ENCODE data around the gene RPL37A.

Gene RPL37A

DNA sequence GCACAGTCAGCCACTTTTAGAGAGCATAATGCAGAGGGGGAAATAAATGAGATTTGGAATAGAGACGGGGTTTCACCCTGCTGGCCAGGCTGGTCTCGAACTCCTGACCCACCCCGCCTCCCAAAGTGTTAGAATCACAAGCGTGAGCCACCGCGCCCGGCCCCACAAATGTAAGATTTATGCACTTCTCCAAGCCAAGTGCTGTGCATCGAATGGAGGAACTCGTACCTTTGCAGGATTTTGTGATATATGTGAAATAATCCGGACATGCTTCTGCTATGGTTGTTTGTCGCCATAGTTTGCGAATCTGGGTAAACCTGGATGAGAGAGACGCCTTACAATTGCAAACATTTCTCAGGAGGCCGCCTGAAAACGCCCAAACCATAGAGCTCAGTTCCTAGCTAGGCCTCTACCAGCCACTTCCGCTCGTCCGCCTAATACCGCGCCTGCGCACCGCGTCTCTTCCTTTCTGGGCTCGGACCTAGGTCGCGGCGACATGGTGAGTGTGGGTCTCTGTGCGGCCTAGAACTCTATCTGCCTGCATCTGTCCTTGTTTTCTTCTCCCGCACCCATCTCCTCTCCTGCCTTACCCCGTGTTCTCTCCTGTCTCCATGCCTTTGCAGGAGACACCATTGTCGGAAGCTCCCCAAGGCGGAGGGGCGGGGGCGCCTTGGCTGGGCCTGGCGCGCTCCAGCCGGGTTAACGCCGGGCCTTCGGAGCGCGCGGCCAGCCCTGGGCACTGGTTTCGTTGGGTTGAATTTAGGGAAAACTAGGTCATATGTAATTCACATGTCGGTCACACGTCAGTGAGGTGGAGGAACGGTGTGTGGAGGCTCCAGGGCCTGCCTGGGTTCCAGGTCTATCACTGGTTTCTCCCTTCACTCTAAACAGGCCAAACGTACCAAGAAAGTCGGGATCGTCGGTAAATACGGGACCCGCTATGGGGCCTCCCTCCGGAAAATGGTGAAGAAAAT lies at the start of gene RPL37A:
Gene RPL37A, plus strand, starts transcription at position 466 of the 974 bp plus-strand sequence. Its CDS starts 31 bp downstream, at position 497.
- DNase-seq, result peak; percentile 89

DNA sequence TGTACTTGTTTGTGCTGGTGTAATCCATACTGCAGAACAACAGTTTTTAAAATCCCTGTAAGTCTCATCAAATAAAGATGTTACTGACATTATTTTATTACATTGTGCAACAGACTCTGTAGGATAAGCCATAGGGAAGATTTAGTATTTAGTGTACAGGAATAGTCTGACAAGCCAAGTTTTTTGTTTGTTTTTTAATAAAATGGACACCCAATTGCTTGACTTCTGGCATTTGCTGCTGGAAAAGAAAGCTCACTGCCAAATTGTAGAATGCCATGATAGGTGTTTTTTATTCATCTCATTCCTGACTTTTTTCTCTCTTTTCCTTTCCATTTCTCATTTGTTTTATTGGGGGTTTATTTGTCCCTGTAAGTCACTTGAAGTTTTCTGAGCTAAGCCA lies 48.3 kb upstream of the RPL37A start:
- no peak for DNase-seq

DNA sequence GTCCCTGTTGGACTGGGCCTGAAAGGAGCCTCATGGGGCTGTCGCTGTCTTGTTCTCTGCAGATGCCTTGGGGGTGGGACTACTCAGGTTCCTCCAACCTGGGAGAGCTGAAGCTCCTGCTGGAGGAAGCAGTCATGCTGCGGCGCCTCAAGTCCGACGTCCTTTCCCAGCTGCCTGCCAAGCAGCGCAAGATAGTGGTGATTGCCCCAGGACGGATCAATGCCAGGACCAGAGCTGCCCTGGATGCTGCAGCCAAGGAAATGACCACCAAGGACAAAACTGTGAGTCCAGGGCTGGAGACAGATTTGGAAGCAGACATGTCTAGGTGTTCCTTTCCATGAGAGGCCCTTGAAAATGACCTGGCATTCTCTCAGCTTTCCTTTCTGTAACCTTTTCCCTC lies 47.9 kb upstream of the RPL37A start:
- no peak for DNase-seq

GRCh38 chr2:216453955-216454614 lies 44.6 kb upstream of the RPL37A start:
- no peak for DNase-seq

DNA sequence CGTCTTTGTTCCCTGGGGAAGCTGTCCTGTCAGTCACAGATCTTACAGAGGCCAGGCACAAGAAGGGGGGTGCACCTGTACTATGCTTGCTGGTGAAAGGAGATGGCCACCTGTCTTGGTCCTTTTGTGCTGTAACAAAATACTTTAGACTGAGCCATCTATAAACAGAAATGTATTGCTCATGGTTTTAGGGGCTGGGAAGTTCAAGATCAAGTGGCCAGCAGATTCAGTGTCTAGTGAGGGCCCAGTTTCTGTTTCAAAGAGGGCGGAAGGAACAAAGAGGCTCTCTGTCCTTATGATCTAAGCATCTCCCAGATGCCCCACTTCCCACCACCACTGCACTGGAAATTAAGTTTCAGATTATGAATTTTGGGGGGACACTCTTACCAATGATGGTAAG lies 35.5 kb upstream of the RPL37A start:
- DNase-seq, result no peak

DNA sequence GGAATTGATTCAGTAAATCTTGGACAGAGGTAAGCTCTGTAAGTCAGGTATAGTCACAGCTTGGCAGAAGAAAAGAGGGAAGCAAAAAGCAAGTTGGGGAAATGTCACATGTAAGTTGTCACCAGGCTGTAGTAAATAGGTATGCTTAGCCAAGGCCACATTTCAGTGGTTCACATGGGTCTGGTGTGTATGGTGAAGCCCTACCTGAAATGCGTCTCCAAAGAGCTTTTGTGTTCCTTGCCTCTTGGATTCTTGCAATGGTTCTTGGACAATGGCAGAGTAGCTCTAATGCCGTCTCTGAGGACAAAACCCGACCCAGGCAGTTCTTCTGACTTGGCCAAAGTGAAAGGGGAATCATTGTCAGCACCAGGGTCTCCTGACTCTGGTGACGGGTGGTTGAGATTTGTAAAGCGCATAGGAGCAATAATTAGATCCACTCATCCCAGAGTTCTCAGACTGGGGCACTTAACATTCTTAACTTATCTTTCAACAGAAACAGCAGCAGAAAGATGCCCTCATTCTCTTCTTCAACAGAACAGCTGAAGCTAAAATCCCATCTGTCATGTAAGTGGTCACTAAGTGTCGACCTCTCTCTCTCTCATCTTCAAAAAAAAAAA lies 34.4 kb upstream of the RPL37A start:
- no peak for DNase-seq

GRCh38 chr2:216465579-216466195 lies 33.0 kb upstream of the RPL37A start:
- DNase-seq, result no peak

GRCh38 chr2:216467845-216468244 lies 30.8 kb upstream of the RPL37A start:
- DNase-seq, result no peak

DNA sequence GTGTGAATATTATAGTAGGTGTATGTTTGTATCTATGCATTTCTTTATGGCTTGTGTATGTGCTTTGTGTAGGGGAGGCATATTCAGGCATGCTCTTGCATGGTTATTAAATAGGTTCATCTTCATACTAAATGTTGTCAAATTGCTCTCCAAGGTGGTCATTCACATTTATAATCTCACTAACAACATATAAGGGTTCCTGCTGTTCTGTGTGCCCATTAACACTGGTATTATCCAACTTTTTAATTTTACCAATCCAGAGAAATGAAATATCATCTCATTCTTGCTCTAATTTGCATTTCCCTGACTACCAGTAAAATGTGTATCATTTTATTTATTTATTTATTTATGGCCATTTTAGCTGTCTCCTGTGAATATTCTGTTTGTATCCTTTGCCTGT lies 29.0 kb upstream of the RPL37A start:
- no peak for DNase-seq

DNA sequence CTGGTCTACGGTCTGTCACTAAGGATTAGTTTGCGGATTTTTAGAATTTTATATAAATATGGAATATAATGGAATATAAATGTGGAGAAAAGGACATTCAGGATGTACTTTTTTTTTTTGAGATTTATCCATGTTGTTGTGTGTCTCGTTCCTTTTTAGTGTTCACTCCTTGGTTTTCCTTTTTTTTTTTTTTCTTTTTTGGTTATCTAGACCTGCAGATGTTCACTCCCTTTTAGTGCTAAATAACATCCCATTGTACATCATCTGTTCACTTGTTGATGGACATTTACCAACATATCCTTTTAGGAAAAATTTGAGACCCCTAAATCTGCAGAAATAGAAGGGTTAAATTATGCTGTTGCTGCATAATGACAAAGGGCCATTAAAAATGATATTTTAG lies 25.5 kb upstream of the RPL37A start:
- DNase-seq, result no peak

- no peak for DNase-seq
Observed at GRCh38 chr2:216474925-216475670, 23.5 kb upstream of the RPL37A start.

- no peak for DNase-seq
Observed at GRCh38 chr2:216475767-216476166, 22.9 kb upstream of the RPL37A start.

GRCh38 chr2:216477283-216478035 lies 21.2 kb upstream of the RPL37A start:
- no peak for DNase-seq

DNA sequence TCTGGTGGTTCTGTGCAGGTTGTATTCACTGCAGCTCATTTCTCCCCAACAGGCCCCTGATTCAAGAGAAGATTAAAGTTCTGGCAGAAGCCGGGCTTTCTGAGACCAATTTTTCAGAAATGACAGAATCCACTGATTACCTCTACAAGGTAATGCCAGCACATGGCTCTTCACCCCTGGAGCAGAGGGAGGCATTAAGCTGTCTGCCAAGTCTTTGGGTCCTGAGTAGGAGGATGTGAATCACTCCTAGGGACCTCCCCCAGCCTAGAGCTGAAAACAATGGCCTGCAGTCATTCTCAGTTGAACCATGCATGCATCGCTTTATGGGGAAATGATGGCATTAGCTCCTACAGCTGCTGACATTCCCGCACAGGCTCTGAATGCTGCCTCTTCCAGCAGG lies 20.5 kb upstream of the RPL37A start:
- no peak for DNase-seq

DNA sequence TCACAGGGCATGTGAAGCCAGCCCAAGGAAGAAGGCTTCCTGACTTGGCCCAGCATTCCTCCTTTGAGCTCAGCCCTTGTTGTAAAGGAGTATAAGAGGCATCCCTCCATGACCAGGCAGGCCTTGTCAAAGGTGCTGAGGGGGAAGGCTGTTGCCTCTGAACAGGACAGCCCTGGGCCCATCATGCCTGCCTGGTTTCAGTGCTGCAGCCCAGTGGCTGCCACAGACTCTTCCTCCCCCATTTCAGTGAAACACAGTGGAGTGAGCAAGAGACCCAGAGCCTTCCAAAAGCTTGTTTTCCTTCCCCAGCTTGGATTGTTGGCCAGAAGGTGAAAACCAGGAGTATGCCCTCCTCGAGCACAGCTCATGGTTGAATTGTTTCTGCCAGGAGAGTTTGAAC lies 19.9 kb upstream of the RPL37A start:
- no peak for DNase-seq

DNA sequence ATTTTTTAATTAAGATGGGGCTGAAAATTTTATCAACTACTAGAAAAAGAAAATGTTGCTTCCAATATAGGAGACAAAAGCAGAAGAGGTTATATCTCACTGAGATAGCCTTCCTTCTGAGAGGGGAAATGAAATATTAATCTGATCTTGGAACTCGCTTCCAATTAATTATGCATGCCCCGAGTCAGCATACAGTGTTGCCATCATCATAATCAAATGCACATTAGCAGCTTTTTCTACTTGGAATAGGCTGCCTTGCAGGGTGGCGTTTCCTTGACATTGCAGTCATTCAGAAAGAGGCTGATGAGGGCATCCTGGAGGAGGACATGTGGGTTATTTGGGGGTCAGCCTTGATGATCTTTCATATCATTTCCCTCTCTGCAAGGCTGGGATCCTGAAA lies 18.4 kb upstream of the RPL37A start:
- no peak for DNase-seq

DNA sequence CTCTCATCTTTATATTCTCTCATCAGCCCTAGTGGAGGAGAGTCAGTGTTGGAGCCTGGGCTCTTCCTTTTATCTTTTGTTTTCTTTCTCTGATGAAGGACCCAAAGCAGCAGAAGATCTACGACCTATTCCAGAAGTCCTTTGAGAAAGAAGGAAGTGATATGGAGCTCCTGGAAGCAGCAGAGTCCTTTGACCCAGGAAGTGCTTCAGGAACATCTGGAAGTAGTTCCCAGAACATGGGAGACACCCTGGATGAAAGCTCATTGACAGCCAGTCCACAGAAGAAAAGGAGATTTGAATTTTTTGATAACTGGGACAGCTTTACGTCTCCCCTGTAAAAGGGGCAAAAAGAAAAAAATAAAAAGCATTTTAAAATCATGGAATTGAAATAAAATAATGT lies 16.0 kb upstream of the RPL37A start:
- DNase-seq, result no peak

- DNase-seq, result no peak
Observed at GRCh38 chr2:216485237-216485636, 13.4 kb upstream of the RPL37A start.

DNA sequence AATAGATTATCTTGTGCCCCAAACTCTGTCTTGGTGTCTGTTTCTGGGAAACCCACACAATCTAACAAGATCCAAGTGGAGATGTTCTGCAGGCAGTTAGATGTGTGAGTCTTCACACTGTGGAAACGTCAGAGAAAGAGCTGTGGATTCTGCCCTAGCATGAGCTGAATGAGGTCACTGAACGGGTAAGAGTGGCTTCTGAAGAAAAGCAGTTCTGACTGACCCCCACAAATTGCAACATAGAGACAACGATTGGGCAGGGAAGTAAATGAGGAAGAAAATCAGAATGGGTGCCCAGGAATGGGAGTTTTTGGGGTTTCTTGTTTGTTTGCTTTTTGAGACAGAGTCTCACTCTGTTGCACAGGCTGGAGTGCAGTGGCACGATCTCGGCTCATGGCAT lies 12.9 kb upstream of the RPL37A start:
- DNase-seq, result no peak

- DNase-seq, result no peak
Observed at GRCh38 chr2:216486271-216486670, 12.4 kb upstream of the RPL37A start.

- DNase-seq, result no peak
Observed at GRCh38 chr2:216486708-216487107, 11.9 kb upstream of the RPL37A start.

GRCh38 chr2:216490061-216490460 lies 8.6 kb upstream of the RPL37A start:
- no peak for DNase-seq
